Lower lobe of right lung (tissue), 2 donors: ENCODE data around the gene CDKAL1. TPM values are rescaled to one million over a fixed set of nuclear protein-coding genes. Genes with fewer than 3 reads are reported as not detected.
"Not testable (repeated sequence)": the region's sequence is repeated elsewhere in the genome, so short reads cannot be mapped to it uniquely, and the experiment has no call there.

Experiments used
- ATAC-seq, 2 donors: fragments of 200-7000 bp; cut with Tn5 transposase; one replicate each; pipeline ENCODE4 v1.9.1; 2020 to 2022; ENCODE audit warnings: mild to moderate bottlenecking in 2 of 2, moderate library complexity in 2 of 2
- DNase-seq: peaks from one replicate; pipeline ENCODE4 v3.0.0-alpha.2; 2020
- H3K27ac ChIP-seq: fragments of 200-600 bp; one replicate; pipeline ENCODE4 v1.8.0; 2022
- H3K27me3 ChIP-seq: fragments of 200-600 bp; one replicate; pipeline ENCODE4 v1.8.0; 2022; ENCODE audit warnings: low read depth
- H3K36me3 ChIP-seq: fragments of 200-600 bp; one replicate; pipeline ENCODE4 v1.8.0; 2022; ENCODE audit warnings: mild to moderate bottlenecking
- H3K4me1 ChIP-seq: fragments of 200-600 bp; one replicate; pipeline ENCODE4 v1.8.0; 2022
- H3K4me3 ChIP-seq: fragments of 200-600 bp; one replicate; pipeline ENCODE4 v1.8.0; 2022; ENCODE audit warnings: mild to moderate bottlenecking
- H3K9me3 ChIP-seq: fragments of 200-600 bp; one replicate; pipeline ENCODE4 v1.8.0; 2022
- intact Hi-C: fragments of 100-400 bp; cut with DNase I; formaldehyde crosslinking; loops from one replicate; pipeline ENCODE4 v1.11.0; 2022
- total RNA-seq: library from RNA; stranded (reverse); fragmentation: NEBNext Ultra II Directional; extraction: Animal tissue kit (Norgen Biotek cat#: 25700); gene quantifications from one replicate; pipeline ENCODE4 v1.2.1, GENCODE V29; 2021
- TF ChIP-seq, protein P1 (sequence below): fragments of 200-600 bp; IDR thresholded peaks from one replicate; pipeline ENCODE4 v1.8.0; 2022; ENCODE audit warnings: antibody characterized with exemption, mild to moderate bottlenecking
- donor health status: DM: no; HTN: yes; CAD: no; lungs with severe emphysema.

CDKAL1 gene
- total RNA-seq, 1 donor from 2014 or later: 16.0 TPM

DNA sequence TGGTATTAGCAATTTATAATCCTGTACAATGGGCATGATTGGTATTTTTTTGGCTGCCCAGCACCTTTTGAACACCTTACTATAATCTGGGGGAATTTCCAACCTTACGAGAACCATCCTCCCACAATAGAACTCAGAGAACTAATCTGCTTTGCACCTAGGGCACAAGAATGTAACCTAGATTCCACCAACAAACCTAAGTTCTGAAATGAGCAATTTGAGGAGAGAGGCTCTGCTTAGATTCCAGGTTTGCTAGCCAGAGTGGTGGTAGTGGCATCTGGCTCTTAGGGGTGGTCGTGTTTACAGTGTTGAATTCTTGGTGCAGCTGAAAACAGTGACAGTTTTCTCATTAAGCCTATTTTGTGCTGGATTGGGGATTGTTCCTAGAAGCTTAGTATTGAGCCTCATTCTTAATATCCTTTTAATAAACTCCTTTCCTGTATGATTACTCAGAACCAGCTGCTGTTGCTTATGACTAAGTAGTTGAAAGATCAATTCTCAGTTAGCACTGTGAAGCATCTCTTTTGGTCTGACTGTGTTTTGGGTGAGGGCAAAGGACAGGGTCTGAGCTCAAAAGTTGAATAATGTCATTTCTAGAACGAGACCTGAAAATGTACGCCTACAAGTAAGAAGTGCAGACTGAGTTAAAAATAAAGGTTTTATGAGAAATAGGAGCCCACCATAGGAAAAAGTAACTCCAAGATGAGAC is 385.6 kb downstream of the CDKAL1 start:
- DNase-seq: no peak
- Histone ChIP-seq H3K36me3 (no peaks in the 10 kb centered on the region), H3K4me1 (no peaks in the 10 kb centered on the region), H3K9me3 (peaks cover 9% of the 10 kb centered on the region), H3K27me3 (no peaks in the 10 kb centered on the region), H3K4me3 (no peak overlapping the region), H3K27ac (no peak overlapping the region)
- TF ChIP-seq, protein P1, sequence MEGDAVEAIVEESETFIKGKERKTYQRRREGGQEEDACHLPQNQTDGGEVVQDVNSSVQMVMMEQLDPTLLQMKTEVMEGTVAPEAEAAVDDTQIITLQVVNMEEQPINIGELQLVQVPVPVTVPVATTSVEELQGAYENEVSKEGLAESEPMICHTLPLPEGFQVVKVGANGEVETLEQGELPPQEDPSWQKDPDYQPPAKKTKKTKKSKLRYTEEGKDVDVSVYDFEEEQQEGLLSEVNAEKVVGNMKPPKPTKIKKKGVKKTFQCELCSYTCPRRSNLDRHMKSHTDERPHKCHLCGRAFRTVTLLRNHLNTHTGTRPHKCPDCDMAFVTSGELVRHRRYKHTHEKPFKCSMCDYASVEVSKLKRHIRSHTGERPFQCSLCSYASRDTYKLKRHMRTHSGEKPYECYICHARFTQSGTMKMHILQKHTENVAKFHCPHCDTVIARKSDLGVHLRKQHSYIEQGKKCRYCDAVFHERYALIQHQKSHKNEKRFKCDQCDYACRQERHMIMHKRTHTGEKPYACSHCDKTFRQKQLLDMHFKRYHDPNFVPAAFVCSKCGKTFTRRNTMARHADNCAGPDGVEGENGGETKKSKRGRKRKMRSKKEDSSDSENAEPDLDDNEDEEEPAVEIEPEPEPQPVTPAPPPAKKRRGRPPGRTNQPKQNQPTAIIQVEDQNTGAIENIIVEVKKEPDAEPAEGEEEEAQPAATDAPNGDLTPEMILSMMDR: no peak
- ATAC-seq: no peak
- intact Hi-C loops: no loop called here

DNA sequence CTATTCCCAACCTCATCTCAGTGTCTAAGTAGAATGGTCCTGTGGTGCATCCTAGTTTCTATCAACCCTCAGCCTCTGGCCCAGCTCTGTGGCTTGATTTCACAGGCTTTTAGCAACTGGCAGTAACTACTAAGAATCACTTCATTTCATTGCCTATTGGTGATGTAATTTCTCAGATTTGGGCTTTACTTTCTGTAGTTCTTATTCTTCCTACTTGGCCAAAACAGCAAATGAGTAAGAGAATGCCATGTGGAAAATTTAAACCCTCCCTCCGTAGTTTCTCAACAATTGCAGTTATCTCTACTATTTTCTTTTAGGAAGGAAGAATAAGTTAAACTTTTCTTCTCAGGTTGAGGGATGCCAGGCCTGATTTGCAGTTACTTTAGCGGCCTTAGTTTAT is 387.3 kb downstream of the CDKAL1 start:
- intact Hi-C loops: no loop called here

DNA sequence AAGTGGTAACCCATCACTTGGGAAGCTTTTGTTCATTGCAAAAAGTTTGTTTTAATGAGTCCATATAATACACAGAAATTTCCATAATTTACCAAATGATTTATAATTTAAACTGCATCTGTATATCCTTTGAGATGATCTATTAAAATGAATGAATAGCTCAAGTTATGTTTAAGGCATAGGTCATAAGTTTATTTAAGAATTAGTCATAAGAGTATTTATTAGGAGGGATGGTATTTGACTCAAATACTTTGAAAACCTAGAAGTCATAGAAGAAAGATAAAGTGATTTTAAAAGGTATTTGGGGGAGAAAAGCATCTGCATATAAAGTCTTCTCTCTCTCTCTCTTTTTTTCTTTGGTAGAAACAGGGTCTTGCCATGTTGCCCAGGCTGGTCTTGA is 388.5 kb downstream of the CDKAL1 start:
- TF ChIP-seq, protein P1: no peak
- no peak overlapping the region for H3K4me3 ChIP-seq
- ATAC-seq: no peak
- H3K27me3 ChIP-seq: no peaks in the 10 kb centered on the region
- no peak overlapping the region for H3K27ac ChIP-seq
- H3K36me3 ChIP-seq: no peaks in the 10 kb centered on the region
- no peak for DNase-seq
- H3K4me1 ChIP-seq: no peaks in the 10 kb centered on the region
- intact Hi-C loops: no loop called here
- no peaks in the 10 kb centered on the region for H3K9me3 ChIP-seq

More for the DNA sequence above, 387.3 kb downstream of the CDKAL1 start:
- ATAC-seq (no peak), DNase-seq (no peak)
- Histone ChIP-seq H3K4me1 (no peaks in the 10 kb centered on the region), H3K4me3 (no peak overlapping the region), H3K27ac (no peak overlapping the region), H3K27me3 (no peaks in the 10 kb centered on the region), H3K36me3 (no peaks in the 10 kb centered on the region), H3K9me3 (no peaks in the 10 kb centered on the region)
- TF ChIP-seq, protein P1: no peak

DNA sequence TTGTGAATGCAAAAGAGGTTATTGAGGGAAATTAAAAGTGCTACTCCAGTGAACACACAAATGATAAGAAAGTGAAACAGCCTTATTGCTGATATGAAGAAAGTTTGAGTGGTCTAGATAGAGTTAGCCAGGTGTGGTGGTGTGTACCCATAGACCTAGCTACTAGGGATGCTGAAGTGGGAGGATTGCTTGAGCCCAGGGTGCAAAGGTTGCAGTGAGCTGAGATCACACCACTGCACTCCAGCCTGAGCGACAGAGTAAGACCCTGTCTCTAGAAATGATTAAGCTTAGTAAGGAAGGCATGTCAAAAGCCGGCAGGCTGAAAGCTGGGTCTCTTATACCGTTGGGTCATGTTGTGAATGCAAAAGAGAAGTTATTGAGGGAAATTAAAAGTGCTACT is 389.8 kb downstream of the CDKAL1 start:
- H3K4me1 ChIP-seq, H3K27ac ChIP-seq, H3K9me3 ChIP-seq, DNase-seq, H3K27me3 ChIP-seq, ATAC-seq, intact Hi-C loops, H3K4me3 ChIP-seq, H3K36me3 ChIP-seq: not testable (repeated sequence)

DNA sequence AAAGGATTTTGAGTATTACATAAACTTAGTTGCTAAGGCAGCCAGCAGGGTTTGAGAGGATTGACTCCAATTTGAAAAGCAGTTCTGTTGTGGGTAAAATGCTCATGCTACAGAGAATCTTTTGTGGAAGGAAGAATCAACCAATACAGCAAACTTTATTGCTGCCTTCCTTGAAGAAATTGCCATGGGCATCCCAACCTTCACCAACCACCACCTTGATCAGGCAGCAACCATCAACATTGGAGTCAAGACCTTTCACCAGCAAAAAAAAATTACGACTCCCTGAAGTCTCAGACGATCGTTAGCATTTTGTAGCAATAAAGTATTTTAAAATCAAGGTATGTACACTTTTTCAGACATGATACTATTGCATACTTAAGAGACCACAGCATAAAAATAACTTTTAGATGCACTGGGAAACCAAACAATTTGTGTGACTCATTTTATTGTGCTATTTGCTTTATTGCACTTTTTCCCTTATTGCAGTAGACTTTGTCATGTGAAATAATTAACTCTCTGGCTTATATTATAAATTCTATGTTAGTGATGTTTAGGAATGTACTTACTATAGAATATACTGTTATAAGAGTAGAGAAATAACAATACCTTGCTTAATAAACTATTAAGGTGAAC is 390.8 kb downstream of the CDKAL1 start:
- no peak overlapping the region for H3K4me3 ChIP-seq
- no peak for DNase-seq
- intact Hi-C loops: no loop called here

More for the DNA sequence above, 390.8 kb downstream of the CDKAL1 start:
- Histone ChIP-seq H3K36me3 (no peaks in the 10 kb centered on the region), H3K4me1 (no peaks in the 10 kb centered on the region), H3K9me3 (no peaks in the 10 kb centered on the region), H3K27me3 (no peaks in the 10 kb centered on the region), H3K27ac (no peak overlapping the region)
- TF ChIP-seq, protein P1: no peak
- no peak for ATAC-seq
